Activated CD8-positive, alpha-beta memory T cell treated with anti-CD3 and anti-CD28 coated beads for 36 hours (primary cell): Measurements from ENCODE around the gene THADA. TPM values are rescaled to one million over a fixed set of nuclear protein-coding genes. Genes with fewer than 3 reads are reported as not detected.

Source experiments
- CTCF ChIA-PET: fragments of 350-600 bp; sonication (Branson Sonifier 250); formaldehyde crosslinking; loops from one replicate; lab custom pipeline; 2021; ENCODE audit warnings: antibody characterized with exemption; lab: Charles Lee
- POLR2A ChIA-PET: fragments of 350-600 bp; sonication (Branson Sonifier 250); formaldehyde crosslinking; loops from one replicate; lab custom pipeline; 2021; ENCODE audit warnings: antibody characterized with exemption; lab: Charles Lee
- total RNA-seq, 2 experiments: library from RNA; stranded (reverse); gene quantifications; one replicate each; pipeline ENCODE4 v1.2.3, GENCODE V29; 2021

The THADA gene
- total RNA-seq, 2 experiments from 2014 or later, result 52.7 to 54.2 TPM

- ChIA-PET CTCF (no interaction called here), POLR2A (no interaction called here)
These were observed 237.2 kb downstream of the THADA start for GRCh38 chr2:43358410-43359201.

DNA sequence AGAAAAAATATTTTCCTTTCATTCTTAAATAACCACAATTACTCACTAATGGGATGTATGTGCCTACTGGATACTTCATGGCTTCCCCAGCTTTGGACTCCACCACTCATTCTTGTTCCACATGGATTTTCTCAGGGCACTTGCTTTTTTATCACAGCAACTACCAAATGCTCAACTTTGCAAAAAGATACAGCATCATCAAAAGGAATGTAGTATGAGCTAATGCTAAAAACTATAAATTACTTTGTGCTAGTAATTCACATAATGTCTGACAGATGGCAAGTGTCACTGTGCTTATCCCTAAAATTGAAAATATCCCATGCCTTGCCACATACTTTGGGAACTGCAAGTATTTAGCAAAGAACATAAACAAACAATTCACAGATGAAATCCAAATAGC lies 239.1 kb downstream of the THADA start:
- ChIA-PET POLR2A (no interaction called here), CTCF (interaction anchor here (1.3 kb wide), 1 partner anchor 301 kb away, joined by 3 read pairs; no protein-coding TSS in a partner anchor)

- ChIA-PET CTCF (no interaction called here), POLR2A (no interaction called here)
These were observed 240.4 kb downstream of the THADA start for GRCh38 chr2:43355399-43355798.

DNA sequence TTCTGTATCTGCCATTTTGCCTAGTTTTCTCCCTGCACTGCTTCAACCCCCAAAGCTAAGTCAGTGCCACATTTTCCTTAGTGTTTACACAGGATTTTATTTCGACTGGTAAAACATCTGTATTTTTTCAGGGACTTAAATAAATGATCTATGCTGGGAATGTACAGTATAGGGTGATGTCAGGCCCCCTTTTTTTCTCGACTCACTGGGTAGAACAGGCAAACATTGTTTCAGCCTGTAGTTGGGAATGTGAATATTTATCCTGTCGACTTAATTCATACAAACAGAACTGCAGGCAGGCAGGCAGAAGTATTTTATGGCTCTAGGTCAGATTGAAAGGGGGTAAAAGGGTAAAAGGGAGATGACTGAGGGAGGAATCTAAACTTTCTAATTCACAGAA lies 245.9 kb downstream of the THADA start:
- POLR2A ChIA-PET, result no interaction called here
- CTCF ChIA-PET, result interaction anchor here (1.2 kb wide), 1 partner anchor 11 kb away, joined by 3 read pairs; no protein-coding TSS in a partner anchor

GRCh38 chr2:43348908-43349661 lies 246.8 kb downstream of the THADA start:
- ChIA-PET POLR2A (no interaction called here), CTCF (interaction anchor here (1.2 kb wide), 1 partner anchor 12 kb away, joined by 3 read pairs; no protein-coding TSS in a partner anchor)

DNA sequence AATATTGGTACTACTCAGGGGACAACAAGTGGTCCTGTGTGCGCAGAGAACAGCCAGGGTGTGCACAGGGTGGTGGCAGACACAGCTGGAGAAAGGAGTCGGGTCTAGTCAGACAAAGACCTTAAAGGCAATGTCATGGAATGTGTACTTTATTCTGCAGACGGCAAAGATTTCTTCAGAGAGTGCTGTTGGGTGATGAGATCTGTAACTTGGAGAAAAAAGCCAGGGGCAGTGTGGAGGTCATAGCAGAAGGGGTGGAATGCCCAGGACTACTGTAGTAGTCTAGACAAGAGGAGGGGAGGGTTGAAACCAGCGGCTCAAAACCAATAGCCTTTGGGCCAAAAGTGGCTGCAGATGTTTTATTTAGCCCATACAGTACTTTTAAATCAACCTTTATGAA lies 248.1 kb downstream of the THADA start:
- CTCF ChIA-PET, result no interaction called here
- POLR2A ChIA-PET, result no interaction called here

- POLR2A ChIA-PET, result no interaction called here
- CTCF ChIA-PET, result no interaction called here
These were observed 249.0 kb downstream of the THADA start for GRCh38 chr2:43346602-43347567.

DNA sequence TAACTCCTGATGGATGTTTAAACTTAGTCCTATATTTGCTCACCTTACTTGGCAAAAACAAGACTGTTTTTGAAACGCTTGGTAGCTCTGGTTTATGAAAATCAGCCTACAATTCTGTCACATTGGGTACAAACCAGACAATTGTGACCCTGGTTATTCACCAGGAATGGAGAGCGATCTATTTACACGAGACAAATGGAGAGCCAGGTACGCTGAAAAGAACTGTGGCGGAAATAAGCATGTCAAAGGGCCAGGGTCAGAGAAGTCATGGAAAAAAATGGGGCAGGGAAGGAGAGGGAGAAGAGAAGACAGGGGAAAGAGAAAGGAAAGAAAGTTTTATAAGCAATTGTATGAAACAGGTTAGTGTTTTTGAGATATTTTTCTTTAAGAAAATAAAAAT lies 250.0 kb downstream of the THADA start:
- POLR2A ChIA-PET, result no interaction called here

DNA sequence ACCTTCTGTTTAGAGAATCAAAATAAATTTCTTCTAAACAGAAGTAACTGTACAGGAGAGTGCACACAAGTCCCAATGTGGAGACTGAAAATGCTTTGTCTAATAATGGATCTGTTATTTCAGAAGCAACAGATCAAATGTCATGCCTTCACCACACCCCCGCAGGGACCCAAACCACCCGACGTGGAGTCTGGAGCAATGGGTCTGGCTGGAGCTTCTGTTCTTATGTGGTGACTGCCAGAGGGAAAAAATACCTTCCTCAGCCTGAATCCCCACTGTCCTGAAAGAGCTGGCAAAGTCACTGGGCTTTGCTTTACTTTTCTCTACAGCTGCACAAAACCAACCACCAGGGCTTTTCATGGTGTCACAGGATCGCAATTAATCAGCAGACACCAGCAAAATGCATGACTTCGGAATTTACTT lies 250.4 kb downstream of the THADA start:
- POLR2A ChIA-PET, result no interaction called here
- CTCF ChIA-PET, result interaction anchor here (0.9 kb wide), 1 partner anchor 144 kb away, joined by 3 read pairs; no protein-coding TSS in a partner anchor

More for the DNA sequence above, 250.0 kb downstream of the THADA start:
- CTCF ChIA-PET, result interaction anchor here (0.9 kb wide), 1 partner anchor 144 kb away, joined by 3 read pairs; no protein-coding TSS in a partner anchor

DNA sequence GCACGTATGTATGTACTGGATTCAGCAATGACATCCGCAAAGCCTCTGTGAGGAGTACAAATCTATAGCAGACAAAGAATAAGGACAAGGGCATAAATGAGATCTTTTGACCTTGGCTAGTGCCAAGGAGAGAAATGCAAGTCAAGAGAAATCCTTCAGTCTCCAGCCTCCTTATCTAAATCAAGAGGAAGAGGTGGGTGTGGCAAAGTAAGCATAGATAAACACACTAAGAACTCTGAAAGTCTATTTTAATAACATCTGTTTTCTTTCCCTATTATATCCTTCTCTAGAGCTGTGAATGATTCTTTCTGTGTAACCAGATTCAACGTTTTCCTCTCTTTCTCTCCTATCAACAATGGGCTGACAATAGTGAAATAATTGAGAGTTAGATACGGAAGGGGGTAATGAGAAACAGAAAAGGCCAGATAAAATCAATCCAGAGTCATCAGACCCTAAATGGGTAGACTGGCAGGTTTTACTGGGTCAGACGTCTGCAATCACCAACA lies 250.9 kb downstream of the THADA start:
- POLR2A ChIA-PET, result no interaction called here
- CTCF ChIA-PET, result no interaction called here

DNA sequence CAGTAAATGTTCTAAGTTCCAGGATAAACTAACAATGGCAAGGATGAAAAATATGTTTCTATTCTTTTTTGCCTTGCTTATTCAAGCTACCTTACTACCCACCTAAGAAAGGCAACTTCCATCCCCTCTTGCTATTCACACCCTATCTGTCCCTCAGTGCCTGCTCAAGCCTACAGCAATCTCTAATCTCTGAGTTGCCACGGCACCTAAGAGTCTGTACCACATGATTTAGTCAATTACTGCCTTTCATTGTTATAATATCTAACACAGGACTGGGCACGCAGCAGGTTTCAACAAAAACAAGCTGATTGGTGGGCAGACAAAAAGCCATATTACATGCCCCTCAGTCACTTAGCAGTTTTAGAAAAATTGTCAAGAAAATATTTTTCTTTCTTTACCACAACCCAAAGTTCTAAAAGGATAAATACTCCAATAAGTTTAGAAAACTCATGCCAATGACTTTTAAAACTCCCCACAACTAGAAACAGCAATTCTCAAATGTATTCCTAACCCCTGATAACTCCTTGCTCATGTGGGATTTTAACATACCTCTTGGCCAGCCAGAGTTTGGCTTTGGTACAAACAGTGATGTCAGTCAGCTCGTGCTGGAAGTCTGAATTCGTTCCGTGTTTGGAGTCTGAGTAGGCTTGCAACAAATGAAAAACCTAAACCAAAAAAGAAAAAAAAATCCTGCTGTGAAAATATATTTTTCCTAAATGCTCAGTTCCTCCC lies 252.1 kb downstream of the THADA start:
- ChIA-PET POLR2A (no interaction called here), CTCF (no interaction called here)

GRCh38 chr2:43341959-43342757 lies 253.7 kb downstream of the THADA start:
- ChIA-PET POLR2A (no interaction called here), CTCF (no interaction called here)

DNA sequence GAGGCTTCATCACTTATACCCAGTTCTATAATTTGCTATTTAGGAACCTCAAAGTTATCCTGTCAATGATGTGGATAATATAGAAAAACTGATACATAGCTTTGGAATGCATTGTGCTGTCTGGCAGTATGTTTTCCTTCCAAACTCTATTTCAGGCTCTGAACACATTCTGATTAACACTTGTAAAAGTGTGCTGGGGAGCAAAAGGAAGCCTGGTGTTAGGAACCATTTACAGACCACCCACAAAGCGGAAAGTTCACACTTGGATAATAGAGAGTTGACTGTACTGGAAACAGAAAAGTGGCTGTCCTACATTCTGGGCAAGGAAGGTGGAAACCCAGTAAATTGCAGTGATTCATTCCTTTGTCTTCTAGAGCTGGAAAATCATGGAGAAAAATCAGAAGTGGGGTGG lies 254.9 kb downstream of the THADA start:
- CTCF ChIA-PET, result no interaction called here

GRCh38 chr2:43340066-43340465 lies 255.8 kb downstream of the THADA start:
- POLR2A ChIA-PET, result interaction anchor here (0.5 to 0.6 kb wide), 2 partner anchors 149 to 528 kb away, joined by 3 to 6 read pairs; no protein-coding TSS in a partner anchor
- CTCF ChIA-PET, result no interaction called here

More for the DNA sequence above, 254.9 kb downstream of the THADA start:
- POLR2A ChIA-PET, result no interaction called here

DNA sequence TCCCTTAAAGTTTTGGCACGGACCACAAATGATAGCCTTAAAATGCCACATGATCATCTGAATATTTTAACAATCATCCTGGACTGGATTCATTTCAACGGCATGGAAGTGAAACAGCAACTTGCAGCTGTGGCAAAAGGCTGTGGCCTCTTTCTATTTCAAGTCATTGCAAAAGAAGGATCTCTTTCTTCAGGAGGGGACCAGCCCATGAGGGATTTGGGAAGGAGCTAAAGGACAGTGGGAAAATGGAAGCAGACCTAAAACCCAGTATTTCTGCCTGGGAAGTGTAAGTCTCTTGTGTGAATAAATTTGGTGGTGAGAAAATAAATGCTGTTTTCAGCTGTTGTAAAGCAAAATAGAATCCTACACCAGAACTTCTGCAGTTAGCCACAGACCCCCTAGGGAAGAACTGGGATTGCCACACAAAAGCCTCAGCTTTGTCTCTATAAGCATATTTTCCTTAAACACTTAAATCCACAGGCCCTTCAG lies 262.1 kb downstream of the THADA start:
- ChIA-PET CTCF (no interaction called here), POLR2A (no interaction called here)

DNA sequence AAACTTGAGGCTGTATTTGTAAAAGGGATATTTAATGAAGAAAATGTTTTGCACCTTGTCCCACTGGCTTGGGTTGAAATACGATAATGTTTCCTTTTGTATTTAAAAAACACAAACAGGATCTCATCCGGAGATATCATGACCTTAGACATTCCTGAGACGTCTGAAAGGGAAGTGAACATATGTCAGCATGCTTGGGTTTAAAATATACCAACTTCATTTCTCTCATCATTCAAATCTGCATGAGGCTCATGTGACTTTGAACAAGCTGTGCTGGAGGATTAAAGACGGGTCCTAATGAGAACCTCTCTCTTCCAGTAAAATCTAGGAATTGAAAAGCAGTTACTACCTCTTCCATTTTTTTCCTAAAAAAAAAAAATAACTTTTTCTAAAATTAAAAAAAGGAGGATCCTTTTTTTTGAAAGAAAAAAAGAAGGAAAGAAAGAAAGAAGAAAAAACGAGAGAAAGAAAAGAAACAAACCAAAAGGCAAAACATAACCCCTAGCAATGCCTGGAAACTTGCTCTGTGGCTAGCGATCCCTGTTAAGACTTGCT lies 262.7 kb downstream of the THADA start:
- CTCF ChIA-PET, result no interaction called here
- POLR2A ChIA-PET, result no interaction called here

DNA sequence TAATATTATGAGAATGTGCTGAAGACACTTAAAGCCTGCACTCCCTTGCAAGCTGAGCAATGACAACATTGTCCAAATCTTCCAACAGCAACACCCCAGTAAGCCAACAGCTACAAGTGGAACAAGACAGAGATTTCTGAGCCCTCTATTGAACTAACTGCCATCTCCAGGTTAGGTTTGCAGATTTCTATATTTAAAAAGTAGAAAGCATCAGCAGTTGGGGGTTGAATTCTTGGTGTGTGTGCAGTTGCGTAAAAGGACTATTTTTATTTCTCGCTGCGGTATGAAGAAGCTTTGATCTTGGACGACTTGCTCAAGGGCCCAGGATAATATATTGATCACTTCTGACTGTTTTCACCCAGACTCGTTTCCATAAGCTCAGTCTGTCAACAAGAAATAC lies 263.2 kb downstream of the THADA start:
- ChIA-PET POLR2A (no interaction called here), CTCF (no interaction called here)
